Heart left ventricle (tissue), 13 donors: ENCODE measurements around the gene ZSCAN20.

Source experiments
- CTCF ChIP-seq, 12 donors: fragments of 200-600 bp; sonication (generic) in 4 of 12; IDR thresholded peaks; one replicate each; pipeline versions ENCODE4 v1.5.0 to v1.8.0; 2018 to 2022; ENCODE audit warnings: antibody characterized with exemption in 12 of 12, mild to moderate bottlenecking in 5 of 12
- POLR2A ChIP-seq, 2 donors: fragments of 450-650 bp; IDR thresholded peaks; one replicate each; pipeline ENCODE4 v1.6.1; 2017; ENCODE audit warnings: antibody characterized with exemption in 2 of 2, mild to moderate bottlenecking in 2 of 2, moderate library complexity in 2 of 2
- donor health status: ischemic (EF 13 %, LVEDD 7.1; RV severe dilation, severe dysfunction).
- donor health status: DM: no; HTN: yes; CAD: no.
- donor health status: DM: no; HTN: no; CAD: no.
- donor health status: ischemic (EF 25% LVEDD 6.9; RV normal size, moderate dysfunction).
- donor health status: ischemic (EF 25% LVEDD 5.7; RV mildly dilated, moderate dysfunction).
- donor health status: ischemic (EF 35%, LVEDD 5.7; RV mildly dilated, moderate dysfunction).
- donor health status: nonischemic (EF 11% LVEDD 7.7; RV severe dilation, severe dysfunction).
- donor health status: DM: yes; HTN: yes; CAD: no.
- donor health status: PGD.
- donor health status: ischemic (EF 29% LVEDD 5.4; RV normal size, mild dysfunction).
- donor health status: nonischemic (EF 23%, LVEDD 6.1; RV moderate dilation, normal function).

GRCh38 chr1:33468011-33468410, 4.4 kb upstream of the ZSCAN20 start:
- TF ChIP-seq CTCF (IDR thresholded peaks at IDR 0.05) (no peak), POLR2A (IDR thresholded peaks at IDR 0.05) (no peak)
